ENCODE results near the gene TBX18.

GRCh38 chr6:84667252-84668213, 96.9 kb downstream of the TBX18 start:
- TF ChIP-seq CTCF (IDR thresholded peaks at IDR 0.05; ENCODE audit: low read depth, low read length, missing input control), result no peak
- no peak for TF ChIP-seq REST (IDR thresholded peaks at IDR 0.05)
- no peak for TF ChIP-seq ATF3 (IDR thresholded peaks at IDR 0.05)
- no peak for TF ChIP-seq ZBTB33 (IDR thresholded peaks at IDR 0.05)
- TF ChIP-seq HNF4A (conservative IDR thresholded peaks at IDR 0.05), result no peak
- TF ChIP-seq YY1 (IDR thresholded peaks at IDR 0.05), result no peak
- no peak for TF ChIP-seq RXRA (IDR thresholded peaks at IDR 0.05)
- no peak for TF ChIP-seq EGR1 (IDR thresholded peaks at IDR 0.05; ENCODE audit: low read depth in 2 of 2)
- TF ChIP-seq TAF1 (conservative IDR thresholded peaks at IDR 0.05), result no peak
- no peak for TF ChIP-seq GABPA (IDR thresholded peaks at IDR 0.05 in 1 of 2, conservative IDR thresholded peaks at IDR 0.05 in 1 of 2)
